Testis (tissue), 3 donors: ENCODE measurements around the gene SRL. TPM values are rescaled to one million over a fixed set of nuclear protein-coding genes. Genes with fewer than 3 reads are reported as not detected.

Source experiments
- DNase-seq: peaks from one replicate; pipeline ENCODE4 v3.0.0-alpha.2; 2019
- H3K27ac ChIP-seq, 2 donors: fragments of 200-600 bp; sonication (generic); one replicate each; pipeline ENCODE4 v1.5.1; 2019
- H3K27me3 ChIP-seq: fragments of 200-600 bp; sonication (generic); one replicate; pipeline ENCODE4 v1.5.1; 2019
- H3K36me3 ChIP-seq: fragments of 200-600 bp; sonication (generic); one replicate; pipeline ENCODE4 v1.5.1; 2017; ENCODE audit warnings: low read depth; ENCODE audit errors: missing control alignments
- H3K4me1 ChIP-seq: fragments of 200-600 bp; sonication (generic); one replicate; pipeline ENCODE4 v1.5.1; 2019
- H3K4me3 ChIP-seq, 2 donors: fragments of 200-600 bp; sonication (generic); one replicate each; pipeline ENCODE4 v1.5.1; 2017 to 2019
- H3K9me3 ChIP-seq: fragments of 200-600 bp; sonication (generic); one replicate; pipeline ENCODE4 v1.5.1; 2017
- POLR2A ChIP-seq: fragments of 450-650 bp; IDR thresholded peaks from one replicate; pipeline ENCODE4 v1.6.1; 2017; ENCODE audit warnings: antibody characterized with exemption, mild to moderate bottlenecking, moderate library complexity
- WGBS, 2 donors: methylation state at CpG; one replicate each; pipeline ENCODE4 v1.1.5; 2018; 5-methylcytosine and 5-hydroxymethylcytosine counted together
- intact Hi-C: fragments of 100-400 bp; cut with DNase I; formaldehyde crosslinking; loops from one replicate; pipeline ENCODE4 v1.15.1; 2023; ENCODE audit warnings: low total_unique reads
- polyA plus RNA-seq: library from polyadenylated mRNA; stranded (reverse); fragments of 350-450 nt; fragmentation: Illumina TruSeq; extraction: RNeasy Lipid Tissue Mini Kit (QIAGEN cat#74804); gene quantifications from one replicate; pipeline ENCODE4 v1.2.3, GENCODE V29; 2014; ENCODE audit warnings: low read depth, low replicate concordance; ENCODE audit not compliant: insufficient read depth
- total RNA-seq, 2 donors: library from RNA; depleted of rRNA; stranded (reverse); fragments of >200 nt; gene quantifications; one replicate each; pipeline ENCODE4 v1.2.3, GENCODE V29; 2016
- TF ChIP-seq, protein P1 (sequence below), 3 experiments: fragments of 450-650 bp in 2 of 3; fragments of 200-600 bp in 1 of 3; sonication (generic) in 1 of 3; IDR thresholded peaks; one replicate each; pipeline ENCODE4 v1.5.1; 2016 to 2019; ENCODE audit warnings: antibody characterized with exemption in 3 of 3, mild to moderate bottlenecking in 2 of 3, moderate library complexity in 1 of 3

Gene SRL
- total and polyA plus RNA-seq, 3 donors from 2014 or later = 1.5 to 4.7 (median 2.5) TPM

DNA sequence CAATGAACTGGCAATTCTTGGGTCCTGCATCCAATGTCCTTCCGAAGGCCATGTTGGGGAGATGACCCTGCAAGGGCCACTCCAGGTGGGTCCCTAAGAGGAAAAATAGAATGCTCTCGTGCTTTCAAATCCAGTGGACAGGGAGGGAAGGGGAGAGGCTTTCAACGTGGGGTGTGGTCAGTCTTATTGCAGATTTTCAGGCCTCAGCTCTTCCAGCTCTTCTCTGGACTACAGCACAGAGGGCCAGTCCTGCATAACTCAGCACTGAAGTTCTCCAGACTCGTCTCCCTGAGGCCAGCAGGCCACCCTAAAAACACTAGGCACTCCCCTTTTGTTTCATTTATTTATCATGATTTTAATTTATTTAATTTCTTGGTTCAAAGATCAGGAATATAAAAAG is 43.1 kb downstream of the SRL start:
- no peaks in the 10 kb centered on the region for H3K36me3 ChIP-seq
- no peaks in the 10 kb centered on the region for H3K9me3 ChIP-seq
- no peak for DNase-seq
- H3K4me1 ChIP-seq = peaks cover 6% of the 10 kb centered on the region
- no peak overlapping the region for H3K4me3 ChIP-seq
- H3K27ac ChIP-seq = no peak overlapping the region
- intact Hi-C loops = no loop called here
- TF ChIP-seq, protein P1, sequence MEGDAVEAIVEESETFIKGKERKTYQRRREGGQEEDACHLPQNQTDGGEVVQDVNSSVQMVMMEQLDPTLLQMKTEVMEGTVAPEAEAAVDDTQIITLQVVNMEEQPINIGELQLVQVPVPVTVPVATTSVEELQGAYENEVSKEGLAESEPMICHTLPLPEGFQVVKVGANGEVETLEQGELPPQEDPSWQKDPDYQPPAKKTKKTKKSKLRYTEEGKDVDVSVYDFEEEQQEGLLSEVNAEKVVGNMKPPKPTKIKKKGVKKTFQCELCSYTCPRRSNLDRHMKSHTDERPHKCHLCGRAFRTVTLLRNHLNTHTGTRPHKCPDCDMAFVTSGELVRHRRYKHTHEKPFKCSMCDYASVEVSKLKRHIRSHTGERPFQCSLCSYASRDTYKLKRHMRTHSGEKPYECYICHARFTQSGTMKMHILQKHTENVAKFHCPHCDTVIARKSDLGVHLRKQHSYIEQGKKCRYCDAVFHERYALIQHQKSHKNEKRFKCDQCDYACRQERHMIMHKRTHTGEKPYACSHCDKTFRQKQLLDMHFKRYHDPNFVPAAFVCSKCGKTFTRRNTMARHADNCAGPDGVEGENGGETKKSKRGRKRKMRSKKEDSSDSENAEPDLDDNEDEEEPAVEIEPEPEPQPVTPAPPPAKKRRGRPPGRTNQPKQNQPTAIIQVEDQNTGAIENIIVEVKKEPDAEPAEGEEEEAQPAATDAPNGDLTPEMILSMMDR (IDR thresholded peaks at IDR 0.05) = no peak
- TF ChIP-seq POLR2A = no peak
- no peaks in the 10 kb centered on the region for H3K27me3 ChIP-seq
- WGBS, 2 donors = 85 to 94% methylated on average over 4 of the region's 4 CpGs

DNA sequence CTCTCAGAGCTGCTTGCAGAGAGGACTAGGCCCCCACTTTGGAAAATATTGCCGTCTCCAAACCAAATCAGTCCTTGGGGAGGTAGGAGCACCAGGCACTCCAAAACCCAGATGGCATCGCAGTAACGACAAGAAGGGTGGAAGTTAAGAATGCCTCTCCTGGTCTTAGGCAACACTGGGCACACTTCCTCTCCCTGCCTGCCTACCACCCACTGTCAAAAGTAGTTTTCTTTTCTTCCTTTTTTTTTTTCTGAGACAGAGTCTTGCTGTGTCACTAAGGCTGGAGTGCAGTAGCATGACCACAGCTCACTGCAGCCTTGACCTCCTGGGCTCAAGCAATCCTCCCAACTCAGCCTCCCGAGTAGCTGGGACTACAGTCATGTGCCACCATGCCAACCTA is 47.2 kb downstream of the SRL start:
- H3K4me3 ChIP-seq = no peak overlapping the region
- intact Hi-C loops = no loop called here
- no peak overlapping the region for H3K27ac ChIP-seq
- no peaks in the 10 kb centered on the region for H3K36me3 ChIP-seq
- no peaks in the 10 kb centered on the region for H3K9me3 ChIP-seq
- 73 to 83% methylated on average over 4 of the region's 4 CpGs for WGBS, 2 donors
- H3K27me3 ChIP-seq = no peaks in the 10 kb centered on the region
- DNase-seq = no peak
- peaks cover 14% of the 10 kb centered on the region for H3K4me1 ChIP-seq
- TF ChIP-seq POLR2A = no peak
- TF ChIP-seq, protein P1 (IDR thresholded peaks at IDR 0.05) = no peak

DNA sequence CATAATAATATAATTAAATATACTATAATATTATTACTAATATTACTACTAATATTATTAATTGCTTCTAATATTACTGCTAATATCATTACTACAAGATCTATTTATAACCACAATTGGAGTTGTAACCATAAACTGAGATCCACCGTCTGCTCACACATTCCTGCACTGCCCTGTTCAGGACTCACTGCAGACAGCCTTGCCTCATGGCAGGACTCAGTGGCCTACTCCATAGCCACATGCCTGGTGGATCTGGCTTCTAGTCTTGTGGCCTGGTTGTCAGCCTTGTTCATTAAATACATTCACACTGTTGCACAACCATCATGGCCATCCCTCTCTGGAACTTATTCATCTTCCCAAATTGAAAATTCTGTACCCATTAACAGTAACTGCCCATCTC is 48.0 kb downstream of the SRL start:
- TF ChIP-seq, protein P1 (IDR thresholded peaks at IDR 0.05) = no peak
- TF ChIP-seq POLR2A = no peak
- DNase-seq = no peak
- no peak overlapping the region for H3K4me3 ChIP-seq
- H3K36me3 ChIP-seq = no peaks in the 10 kb centered on the region
- peaks cover 14% of the 10 kb centered on the region for H3K4me1 ChIP-seq
- no peaks in the 10 kb centered on the region for H3K9me3 ChIP-seq
- no peak overlapping the region for H3K27ac ChIP-seq
- intact Hi-C loops = no loop called here
- WGBS, 2 donors = 87 to 89% methylated on average over 1 of the region's 1 CpG
- no peaks in the 10 kb centered on the region for H3K27me3 ChIP-seq

DNA sequence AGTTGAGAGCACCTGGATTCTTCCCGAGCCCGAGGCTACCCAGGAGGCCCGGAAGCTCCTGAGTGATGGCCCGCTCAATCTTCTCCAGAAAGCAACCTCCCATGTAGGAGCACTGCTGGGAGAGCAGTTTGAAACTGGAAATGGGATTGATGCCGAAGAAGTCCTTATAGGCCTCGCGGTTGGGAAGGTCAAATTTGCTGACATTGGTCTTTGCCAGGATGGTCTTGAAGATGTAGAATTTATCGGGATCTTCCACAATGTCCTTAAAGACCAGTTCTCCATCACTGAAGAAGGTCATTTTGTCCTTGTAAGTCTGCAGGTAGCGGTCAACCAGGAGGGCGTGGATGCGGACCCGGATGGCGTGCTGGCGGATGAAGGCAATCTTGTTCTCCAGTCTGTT is 49.7 kb downstream of the SRL start:
- no peak for DNase-seq
- 95 to 97% methylated on average over 14 of the region's 14 CpGs for WGBS, 2 donors
- Histone ChIP-seq H3K4me3 (no peak overlapping the region), H3K4me1 (peaks cover 14% of the 10 kb centered on the region), H3K27ac (no peak overlapping the region), H3K9me3 (no peaks in the 10 kb centered on the region), H3K27me3 (no peaks in the 10 kb centered on the region), H3K36me3 (no peaks in the 10 kb centered on the region)
- intact Hi-C loops = no loop called here
- TF ChIP-seq POLR2A = no peak
- TF ChIP-seq, protein P1 (IDR thresholded peaks at IDR 0.05) = no peak

DNA sequence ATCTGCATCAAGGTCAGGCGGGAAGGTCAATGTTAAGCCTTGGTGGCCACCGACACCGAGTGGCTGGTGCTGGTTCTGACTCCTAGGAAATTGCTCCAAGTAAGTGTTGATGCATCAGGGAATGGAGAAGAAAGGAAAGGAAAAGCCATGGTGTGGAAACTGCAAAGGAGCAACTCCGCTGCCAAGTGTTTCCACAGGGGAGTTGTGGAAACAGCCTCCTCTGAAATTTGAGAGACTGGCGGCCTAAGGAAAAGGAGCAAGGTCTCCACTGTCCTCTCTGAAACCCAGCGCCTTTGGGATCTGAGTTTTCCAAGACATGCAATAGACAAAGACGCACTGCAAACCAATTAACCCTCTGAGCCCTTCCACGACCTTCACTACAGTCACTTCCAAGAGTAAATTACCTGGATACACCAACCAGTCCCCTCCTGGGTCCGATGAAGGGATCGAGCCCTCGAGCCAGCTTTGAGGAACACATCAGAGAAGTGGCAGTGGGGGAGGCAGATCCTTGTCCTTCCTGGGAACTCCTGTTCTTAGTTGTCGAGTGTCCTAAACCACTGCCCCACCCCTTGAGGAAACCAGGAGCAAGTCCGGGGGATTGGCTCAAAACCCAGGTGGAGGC is 51.1 kb downstream of the SRL start:
- TF ChIP-seq, protein P1 (IDR thresholded peaks at IDR 0.05) = no peak
- no peak for TF ChIP-seq POLR2A
- Histone ChIP-seq H3K27me3 (no peaks in the 10 kb centered on the region), H3K4me3 (no peak overlapping the region), H3K4me1 (peaks cover 14% of the 10 kb centered on the region), H3K9me3 (no peaks in the 10 kb centered on the region), H3K36me3 (no peaks in the 10 kb centered on the region), H3K27ac (no peak overlapping the region)
- no peak for DNase-seq
- WGBS, 2 donors = 78 to 86% methylated on average over 13 of the region's 13 CpGs
- intact Hi-C loops = no loop called here
